LNCaP clone FGC (cell line): ENCODE data around the gene NFIX.
A peak's percentile ranks its signal among the peaks of the same experiment; 100 is the strongest.

Source experiments
- DNase-seq: peaks from one replicate; pipeline ENCODE4 v3.0.0-alpha.2; 2011; ENCODE audit warnings: low read depth
- H3K4me3 ChIP-seq: 2 replicates; pipeline ENCODE4 v1.5.1; 2011; ENCODE audit warnings: mild to moderate bottlenecking, low read depth, low read length, control low read depth
- CTCF ChIP-seq: IDR thresholded peaks from 2 replicates; pipeline ENCODE4 v1.5.1; 2012; ENCODE audit warnings: mild to moderate bottlenecking; ENCODE audit not compliant: control insufficient read depth, insufficient read depth; ENCODE audit errors: extremely low read depth

The NFIX gene

GRCh38 chr19:13014101-13014920 is 19.0 kb downstream of the NFIX start:
- H3K4me3 ChIP-seq: peak overlapping the region; percentile 49
- TF ChIP-seq CTCF: no peak
- no peak for DNase-seq

- no peak for DNase-seq
- H3K4me3 ChIP-seq: peak overlapping the region; percentile 49
- no peak for TF ChIP-seq CTCF
Observed at GRCh38 chr19:13014921-13015280, 19.6 kb downstream of the NFIX start.

GRCh38 chr19:13015361-13016223 is 20.3 kb downstream of the NFIX start:
- TF ChIP-seq CTCF: no peak
- peak overlapping the region; percentile 49 for H3K4me3 ChIP-seq
- no peak for DNase-seq

- no peak for DNase-seq
- TF ChIP-seq CTCF: no peak
- H3K4me3 ChIP-seq: peak overlapping the region; percentile 49
Observed at GRCh38 chr19:13016245-13016627, 21.0 kb downstream of the NFIX start.

GRCh38 chr19:13016628-13017305 is 21.5 kb downstream of the NFIX start:
- peak overlapping the region; percentile 49 for H3K4me3 ChIP-seq
- DNase-seq: no peak
- 0 out of 2 replicates have a peak, but pooled peaks have one; percentile 8 for TF ChIP-seq CTCF

- DNase-seq: no peak
- H3K4me3 ChIP-seq: peak overlapping the region; percentile 49
- TF ChIP-seq CTCF: no peak
Observed at GRCh38 chr19:13017306-13018034, 22.2 kb downstream of the NFIX start.
